ENCODE data around the gene IFNA14.
"Not testable (repeated sequence)": the region's sequence is repeated elsewhere in the genome, so short reads cannot be mapped to it uniquely, and the experiment has no call there.

IFNA14 gene

GRCh38 chr9:21213411-21214326 lies 26.1 kb downstream of the IFNA14 start:
- peak; percentile 17 to 19 for DNase-seq

GRCh38 chr9:21212160-21212559 lies 27.6 kb downstream of the IFNA14 start:
- not testable (repeated sequence) for DNase-seq

GRCh38 chr9:21210782-21211181 lies 29.0 kb downstream of the IFNA14 start:
- DNase-seq: not testable (repeated sequence)

GRCh38 chr9:21210311-21210710 lies 29.5 kb downstream of the IFNA14 start:
- no peak for DNase-seq

GRCh38 chr9:21207043-21207442 lies 32.8 kb downstream of the IFNA14 start, which contains the start of gene IFNA10:
IFNA10 (minus strand) TSS chr9:21207143; CDS start chr9:21207097, 46 bp downstream.
- DNase-seq: not testable (repeated sequence)

GRCh38 chr9:21205204-21205603 lies 34.6 kb downstream of the IFNA14 start:
- no peak for DNase-seq

- not testable (repeated sequence) for DNase-seq
Observed at GRCh38 chr9:21202105-21202504, 37.7 kb downstream of the IFNA14 start, which contains the start of gene IFNA7. IFNA7 (minus strand) TSS chr9:21202205; CDS start chr9:21202165, 40 bp downstream.

- DNase-seq: peak; percentile 25 to 42
Observed at GRCh38 chr9:21194867-21195776, 44.7 kb downstream of the IFNA14 start.
